Left renal cortex interstitium (tissue), 4 donors: ENCODE measurements around the gene NOS1AP. TPM values are rescaled to one million over a fixed set of nuclear protein-coding genes. Genes with fewer than 3 reads are reported as not detected.
"Not testable (repeated sequence)": the region's sequence is repeated elsewhere in the genome, so short reads cannot be mapped to it uniquely, and the experiment has no call there.

Experiments
- DNase-seq, 4 donors: peaks; one replicate each; pipeline ENCODE4 v3.0.0-alpha.2; 2013; ENCODE audit warnings: low read depth in 4 of 4, low spot score in 2 of 4, missing footprints in 1 of 4
- polyA plus RNA-seq, 4 donors: library from polyadenylated mRNA; unstranded; fragments of 120-200 nt; gene quantifications; one replicate each; pipeline ENCODE4 v1.2.1, GENCODE V29; 2013; ENCODE audit not compliant: insufficient read length in 4 of 4

Gene NOS1AP
- polyA plus RNA-seq, 4 donors: 8.1 to 12.8 (median 10.7) TPM

- DNase-seq: no peak
Observed at GRCh38 chr1:162187687-162188276, 118.3 kb downstream of the NOS1AP start.

- DNase-seq: no peak
Observed at GRCh38 chr1:162189345-162189744, 119.9 kb downstream of the NOS1AP start.

DNA sequence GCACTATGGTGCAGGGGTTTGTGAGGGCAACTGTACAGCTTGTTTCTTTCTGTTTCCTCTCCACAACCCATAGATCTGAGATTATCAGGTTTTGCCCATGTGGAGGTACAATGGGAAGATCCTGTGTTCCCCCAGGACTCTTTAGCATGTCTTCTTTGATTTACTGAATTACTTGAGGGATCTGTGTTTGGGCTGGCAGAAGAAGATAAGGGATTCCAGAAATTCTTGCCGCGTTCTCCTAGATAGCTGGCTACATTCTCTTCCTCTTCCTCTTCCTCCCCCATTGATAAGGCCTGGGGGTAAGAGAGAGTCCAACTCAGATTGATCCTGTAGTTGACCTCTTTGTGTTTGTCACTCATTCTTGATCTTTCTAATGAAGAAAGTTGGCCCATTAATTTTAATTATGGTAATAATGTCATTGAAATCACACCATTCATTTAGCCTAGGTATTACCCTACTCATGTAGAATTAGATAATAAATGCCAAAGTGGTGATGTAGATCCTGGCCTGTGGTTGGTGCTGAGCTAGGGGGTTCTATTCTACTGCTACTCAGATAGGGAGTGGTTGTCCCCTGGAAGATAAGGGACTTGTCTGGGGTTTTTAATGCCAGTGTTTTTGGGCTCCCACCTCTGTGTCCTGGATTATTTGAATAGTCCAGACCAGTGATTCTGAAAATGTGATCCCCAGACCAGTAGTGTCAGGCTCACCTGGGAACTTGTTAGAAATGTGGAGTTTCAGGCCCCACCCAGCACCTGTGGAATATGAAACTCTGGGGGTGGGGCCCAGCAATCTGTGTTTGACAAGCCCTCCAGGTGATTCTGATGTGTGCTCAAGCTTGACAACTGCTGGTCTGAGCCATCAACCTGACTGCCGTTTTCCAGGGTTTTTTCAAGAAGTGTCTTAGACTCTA, 122.2 kb downstream of the NOS1AP start:
- DNase-seq: no peak

DNA sequence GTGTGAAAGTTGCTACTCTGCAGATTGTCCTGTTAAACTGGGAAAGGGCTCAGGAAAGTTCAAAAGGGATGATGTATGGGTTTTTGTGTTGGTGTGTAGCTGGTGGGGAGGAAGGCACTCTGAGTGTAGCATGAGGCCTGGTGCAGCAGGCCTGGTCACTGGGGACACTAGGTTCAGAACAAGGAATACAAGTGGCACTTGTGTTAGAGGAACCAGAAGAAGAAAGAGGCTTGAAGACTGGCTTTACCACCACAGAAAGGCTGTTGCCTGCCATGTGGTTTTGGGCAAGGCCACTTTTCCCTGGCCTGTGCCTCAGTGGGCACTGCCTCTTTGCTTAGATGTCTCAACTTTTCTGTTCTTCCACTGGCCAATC, 122.8 kb downstream of the NOS1AP start:
- DNase-seq: no peak

- no peak for DNase-seq
Observed at GRCh38 chr1:162192763-162193162, 123.3 kb downstream of the NOS1AP start.

- no peak for DNase-seq
Observed at GRCh38 chr1:162193221-162193620, 123.7 kb downstream of the NOS1AP start.

GRCh38 chr1:162193815-162194214, 124.3 kb downstream of the NOS1AP start:
- no peak for DNase-seq

- no peak for DNase-seq
Observed at GRCh38 chr1:162195567-162195966, 126.1 kb downstream of the NOS1AP start.

GRCh38 chr1:162196387-162196786, 126.9 kb downstream of the NOS1AP start:
- DNase-seq: no peak

GRCh38 chr1:162197041-162197531, 127.6 kb downstream of the NOS1AP start:
- DNase-seq: no peak

GRCh38 chr1:162197615-162198421, 128.3 kb downstream of the NOS1AP start:
- DNase-seq: no peak

GRCh38 chr1:162200096-162200847, 130.8 kb downstream of the NOS1AP start:
- no peak for DNase-seq

DNA sequence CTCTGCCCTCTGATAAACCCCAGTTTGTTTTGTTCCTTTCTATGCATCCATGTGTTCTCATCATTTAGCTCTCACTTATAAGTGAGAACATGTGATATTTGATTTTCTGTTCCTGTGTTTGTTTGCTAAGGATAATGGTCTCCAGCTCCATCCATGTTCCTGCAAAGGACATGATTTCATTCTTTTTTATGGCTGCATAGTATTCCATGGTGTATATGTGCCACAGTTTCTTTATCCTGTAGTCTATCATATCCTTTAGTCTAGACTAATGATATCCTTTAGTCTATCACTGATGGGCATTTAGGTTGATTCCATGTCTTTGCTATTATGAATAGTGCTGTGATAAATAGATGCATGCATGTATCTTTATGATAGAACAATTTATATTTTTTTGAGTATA, 131.6 kb downstream of the NOS1AP start:
- not testable (repeated sequence) for DNase-seq

DNA sequence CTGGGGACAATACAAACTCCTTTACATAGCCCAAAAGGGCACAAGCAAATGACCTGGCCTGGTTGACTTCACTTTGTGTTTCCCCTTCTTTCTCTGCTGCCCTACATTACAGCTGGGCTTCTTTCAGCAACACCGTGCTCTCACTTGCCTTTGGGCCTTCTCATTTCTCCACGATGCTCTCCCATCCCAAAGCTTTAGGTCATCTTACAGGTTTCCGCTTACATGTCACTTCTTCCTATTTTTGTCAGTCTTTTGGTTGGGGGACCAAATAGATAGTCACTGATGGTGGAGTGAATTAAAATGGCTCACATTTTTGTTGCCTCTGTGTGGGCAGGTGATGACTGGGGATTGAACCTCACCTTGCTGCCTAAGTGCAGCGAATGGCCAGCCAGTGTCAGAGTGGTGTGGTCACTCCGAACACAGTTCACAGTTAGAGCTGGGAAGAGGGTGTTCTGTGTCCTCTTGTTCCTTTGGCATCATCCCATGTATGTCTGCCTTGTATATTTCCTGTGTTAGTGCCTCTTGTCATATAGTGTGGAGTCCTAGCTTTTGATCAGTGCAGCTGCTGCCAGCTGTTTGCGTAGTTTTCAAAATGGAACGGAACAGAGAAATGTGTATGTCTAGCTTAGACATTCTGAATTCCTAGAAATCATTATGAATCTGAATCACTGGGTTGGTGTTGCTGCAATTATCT, 134.8 kb downstream of the NOS1AP start:
- DNase-seq: no peak

DNA sequence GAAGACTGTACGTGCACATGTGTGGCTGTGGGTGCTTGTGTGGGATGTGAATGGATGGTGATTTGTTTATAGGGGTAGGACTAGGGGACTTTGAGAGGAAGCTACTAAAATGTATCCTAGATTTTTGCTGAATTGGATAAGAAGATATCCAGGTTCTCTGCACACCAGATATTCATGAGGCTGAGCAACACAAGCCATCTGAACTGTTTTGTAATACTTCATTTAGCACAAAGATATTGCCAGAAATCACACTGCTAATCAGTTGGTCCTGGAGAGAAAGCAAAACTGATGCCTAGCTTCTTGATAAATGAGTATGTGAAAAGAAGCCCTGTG, 135.3 kb downstream of the NOS1AP start:
- no peak for DNase-seq

DNA sequence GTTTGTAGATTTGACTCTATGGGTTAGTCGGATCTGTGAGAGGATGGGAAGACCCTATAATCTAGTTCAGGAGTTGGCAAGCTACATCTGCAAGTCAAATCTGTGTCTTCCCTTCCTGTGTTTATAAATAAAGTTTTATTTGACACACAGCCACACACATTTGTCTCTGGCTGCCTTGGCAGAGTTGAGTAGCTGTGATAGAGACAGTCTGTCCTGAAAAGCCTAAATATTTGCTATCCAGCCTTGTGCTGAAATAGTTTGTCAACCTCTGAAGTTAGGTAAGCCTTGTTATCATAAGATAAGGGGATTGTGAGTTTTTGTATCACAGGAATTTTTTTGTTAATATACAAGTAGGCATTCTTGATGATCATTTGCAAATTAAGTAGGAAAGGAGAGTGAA, 136.8 kb downstream of the NOS1AP start:
- no peak for DNase-seq

- no peak for DNase-seq
Observed at GRCh38 chr1:162206749-162207635, 137.5 kb downstream of the NOS1AP start.

- no peak for DNase-seq
Observed at GRCh38 chr1:162207862-162208261, 138.4 kb downstream of the NOS1AP start.

DNA sequence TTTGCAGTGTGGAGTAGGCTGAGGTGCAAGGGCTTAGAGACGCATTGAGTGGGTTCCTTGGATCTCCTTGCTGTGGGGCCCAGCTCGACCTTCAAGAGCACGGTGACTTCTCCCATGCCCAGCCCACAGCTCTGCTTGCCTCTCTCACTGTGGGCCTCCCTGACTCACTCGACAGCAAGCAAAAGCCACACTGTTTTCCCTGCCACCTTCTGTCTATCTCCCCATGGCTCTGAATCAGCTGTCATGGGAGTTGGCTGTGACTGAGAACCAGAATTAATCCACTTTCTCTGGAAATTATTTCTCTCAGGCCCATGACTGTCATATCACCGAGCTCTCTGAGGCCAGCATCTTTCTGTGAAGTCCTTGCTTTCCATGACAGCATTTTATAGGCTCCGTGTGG, 140.7 kb downstream of the NOS1AP start:
- no peak for DNase-seq
